Upper lobe of left lung (tissue), 6 donors: ENCODE measurements around the gene BFAR. TPM values are rescaled to one million over a fixed set of nuclear protein-coding genes. Genes with fewer than 3 reads are reported as not detected.
A peak's percentile ranks its signal among the peaks of the same experiment; 100 is the strongest.

Experiments
- ATAC-seq, 2 donors: fragments of 200-7000 bp; cut with Tn5 transposase; one replicate each; pipeline ENCODE4 v1.9.1; 2022; ENCODE audit warnings: mild to moderate bottlenecking in 2 of 2, moderate library complexity in 2 of 2; ENCODE audit not compliant: low FRiP score in 2 of 2
- DNase-seq, 2 donors: peaks; one replicate each; pipeline ENCODE4 v3.0.0-alpha.2; 2019 to 2020
- H3K27ac ChIP-seq, 4 donors: fragments of 200-600 bp; sonication (generic); one replicate each; pipeline ENCODE4 v1.5.1; 2016 to 2019
- H3K27me3 ChIP-seq, 4 donors: fragments of 200-600 bp; sonication (generic); one replicate each; pipeline ENCODE4 v1.5.1; 2017 to 2019
- H3K36me3 ChIP-seq, 4 donors: fragments of 200-600 bp; sonication (generic); one replicate each; pipeline ENCODE4 v1.5.1; 2016 to 2019
- H3K4me1 ChIP-seq, 4 donors: fragments of 200-600 bp; sonication (generic); one replicate each; pipeline ENCODE4 v1.5.1; 2018 to 2019
- H3K4me3 ChIP-seq, 4 donors: fragments of 200-600 bp; sonication (generic); one replicate each; pipeline ENCODE4 v1.5.1; 2017 to 2019; ENCODE audit warnings: mild to moderate bottlenecking in 2 of 4, moderate library complexity in 1 of 4
- H3K9me3 ChIP-seq, 4 donors: fragments of 200-600 bp; sonication (generic); one replicate each; pipeline ENCODE4 v1.5.1; 2018 to 2019
- CTCF ChIP-seq, 6 experiments: fragments of 450-650 bp in 4 of 6; fragments of 200-600 bp in 2 of 6; sonication (generic) in 2 of 6; IDR thresholded peaks; one replicate each; pipeline ENCODE4 v1.5.1; 2016 to 2019; ENCODE audit warnings: antibody characterized with exemption in 6 of 6
- EP300 ChIP-seq, 4 donors: sonication (generic); formaldehyde crosslinking; IDR thresholded peaks; one replicate each; pipeline ENCODE4 v1.5.1; 2017; ENCODE audit warnings: antibody characterized with exemption in 4 of 4, control low read depth in 2 of 4
- POLR2A ChIP-seq, 4 donors: fragments of 450-650 bp; IDR thresholded peaks; one replicate each; pipeline ENCODE4 v1.5.1; 2016 to 2017; ENCODE audit warnings: antibody characterized with exemption in 4 of 4, mild to moderate bottlenecking in 2 of 4
- POLR2AphosphoS5 ChIP-seq, 2 donors: sonication (generic); formaldehyde crosslinking; IDR thresholded peaks; one replicate each; pipeline ENCODE4 v1.5.1; 2017; ENCODE audit warnings: antibody characterized with exemption in 2 of 2
- WGBS, 2 donors: methylation state at CpG; one replicate each; pipeline ENCODE4 v1.1.5; 2017 to 2018; 5-methylcytosine and 5-hydroxymethylcytosine counted together
- total RNA-seq, 6 donors: library from RNA; depleted of rRNA in 4 of 6; stranded (reverse); fragments of >200 nt in 4 of 6; gene quantifications; one replicate each; pipeline versions ENCODE4 v1.1.0 to v1.2.1, GENCODE V29; 2016 to 2021
- donor health status: DM: no; HTN: no; CAD: no; lungs with moderate emphysema.
- donor health status: DM: no; HTN: yes; CAD: no; lungs with severe emphysema.

BFAR gene
- total RNA-seq, 6 donors from 2014 or later = 66.3 to 157 (median 104) TPM

- DNase-seq (no peak), ATAC-seq (no peak)
- Histone ChIP-seq H3K36me3 (peaks cover 20 to 61% (median 26%) of the 10 kb centered on the region in 4 donors), H3K4me3 (no peak overlapping the region), H3K4me1 (peaks cover 11 to 61% (median 33%) of the 10 kb centered on the region in 4 donors), H3K27me3 (no peaks in the 10 kb centered on the region), H3K27ac (no peak overlapping the region), H3K9me3 (no peaks in the 10 kb centered on the region)
- TF ChIP-seq POLR2A (IDR thresholded peaks at IDR 0.05) = no peak
- WGBS, 2 donors = 84 to 87% methylated on average over 8 of the region's 8 CpGs
These were observed 8.5 kb downstream of the BFAR start for GRCh38 chr16:14641206-14641605.

- peaks cover 8 to 54% (median 31%) of the 10 kb centered on the region in 4 donors for H3K4me1 ChIP-seq
- DNase-seq = no peak
- peak in 1 of 2 donors; percentile 44 for ATAC-seq
- peaks cover 22 to 69% (median 33%) of the 10 kb centered on the region in 4 donors for H3K36me3 ChIP-seq
- TF ChIP-seq POLR2AphosphoS5 (IDR thresholded peaks at IDR 0.05) (no peak), CTCF (IDR thresholded peaks at IDR 0.05) (no peak), POLR2A (IDR thresholded peaks at IDR 0.05) (no peak), EP300 (IDR thresholded peaks at IDR 0.05) (no peak)
- H3K9me3 ChIP-seq = no peaks in the 10 kb centered on the region
- no peak overlapping the region for H3K4me3 ChIP-seq
- whole genome bisulfite sequencing, 2 donors = 82 to 91% methylated on average over 7 of the region's 7 CpGs
- no peak overlapping the region for H3K27ac ChIP-seq
- H3K27me3 ChIP-seq = no peaks in the 10 kb centered on the region
These were observed 9.2 kb downstream of the BFAR start for GRCh38 chr16:14641926-14642325.

- WGBS, 2 donors = 95 to 98% methylated on average over 10 of the region's 10 CpGs
- H3K27me3 ChIP-seq = no peaks in the 10 kb centered on the region
- H3K9me3 ChIP-seq = no peaks in the 10 kb centered on the region
- no peak overlapping the region for H3K27ac ChIP-seq
- ATAC-seq (no peak), DNase-seq (no peak)
- peaks cover 34 to 98% (median 73%) of the 10 kb centered on the region in 4 donors for H3K36me3 ChIP-seq
- no peak overlapping the region for H3K4me3 ChIP-seq
- no peaks in the 10 kb centered on the region for H3K4me1 ChIP-seq
- TF ChIP-seq CTCF (IDR thresholded peaks at IDR 0.05) (no peak), POLR2AphosphoS5 (IDR thresholded peaks at IDR 0.05) (no peak), EP300 (IDR thresholded peaks at IDR 0.05) (no peak), POLR2A (IDR thresholded peaks at IDR 0.05) (no peak)
These were observed 17.1 kb downstream of the BFAR start for GRCh38 chr16:14649816-14650215.

- TF ChIP-seq EP300 (IDR thresholded peaks at IDR 0.05) (no peak), POLR2AphosphoS5 (IDR thresholded peaks at IDR 0.05) (no peak), POLR2A (IDR thresholded peaks at IDR 0.05) (no peak), CTCF (IDR thresholded peaks at IDR 0.05) (no peak)
- 82% methylated on average over 6 of the region's 6 CpGs for WGBS, 2 donors
- ATAC-seq (no peak), DNase-seq (no peak)
- Histone ChIP-seq H3K27me3 (no peaks in the 10 kb centered on the region), H3K36me3 (peaks cover 26 to 98% (median 70%) of the 10 kb centered on the region in 4 donors), H3K27ac (no peak overlapping the region), H3K9me3 (no peaks in the 10 kb centered on the region), H3K4me1 (peaks cover 3 to 7% (median 5%) of the 10 kb centered on the region in 4 donors), H3K4me3 (no peak overlapping the region)
These were observed 17.9 kb downstream of the BFAR start for GRCh38 chr16:14650629-14651028.

GRCh38 chr16:14652726-14653125, 20.0 kb downstream of the BFAR start:
- no peak for TF ChIP-seq EP300 (IDR thresholded peaks at IDR 0.05)
- no peak for TF ChIP-seq POLR2A (IDR thresholded peaks at IDR 0.05)
- TF ChIP-seq CTCF (IDR thresholded peaks at IDR 0.05) = no peak
- TF ChIP-seq POLR2AphosphoS5 (IDR thresholded peaks at IDR 0.05) = no peak
- Histone ChIP-seq H3K4me3 (no peak overlapping the region), H3K27me3 (no peaks in the 10 kb centered on the region), H3K27ac (no peak overlapping the region), H3K36me3 (peaks cover 19 to 89% (median 55%) of the 10 kb centered on the region in 4 donors), H3K4me1 (peaks cover 21 to 25% (median 22%) of the 10 kb centered on the region in 4 donors), H3K9me3 (no peaks in the 10 kb centered on the region)
- ATAC-seq (no peak), DNase-seq (no peak)
- WGBS, 2 donors = 86 to 95% methylated on average over 2 of the region's 2 CpGs
